ENCODE data around the gene RFLNA.

Gene RFLNA

GRCh38 chr12:124347805-124348658, 53.1 kb downstream of the RFLNA start:
- Histone ChIP-seq H3K4me1 (ENCODE audit: insufficient read depth, low read length, severe bottlenecking) (peaks cover 7% of the 10 kb centered on the region), H3K9me2 (ENCODE audit: low read depth, low read length) (no peaks in the 10 kb centered on the region), H3K36me3 (ENCODE audit: insufficient read depth, low read length) (peaks cover 14% of the 10 kb centered on the region), H3K79me2 (ENCODE audit: insufficient read depth, low read length) (no peaks in the 10 kb centered on the region), H2AFZ (ENCODE audit: low read length) (no peak overlapping the region), H3K27me3 (ENCODE audit: insufficient read depth, low read length) (no peaks in the 10 kb centered on the region), H4K20me1 (ENCODE audit: insufficient read depth, low read length) (no peaks in the 10 kb centered on the region), H3K9ac (ENCODE audit: low read length) (no peak overlapping the region), H3K4me3 (ENCODE audit: low read depth, low read length, poor library complexity, severe bottlenecking) (no peak overlapping the region), H3K4me2 (ENCODE audit: low read length) (no peak overlapping the region), H3K9me3 (ENCODE audit: low read length) (no peaks in the 10 kb centered on the region), H3F3A (ENCODE audit: insufficient read depth, low read length) (no peaks in the 10 kb centered on the region), H3K27ac (ENCODE audit: low read depth, low read length, poor library complexity, severe bottlenecking) (no peak overlapping the region)
- TF ChIP-seq CTCF (IDR thresholded peaks at IDR 0.05; ENCODE audit: low read length) (peak; percentile 65), EZH2 (IDR thresholded peaks at IDR 0.05; ENCODE audit: borderline replicate concordance, low read length) (no peak)

GRCh38 chr12:124348659-124349380, 53.9 kb downstream of the RFLNA start:
- Histone ChIP-seq H3K4me3 (ENCODE audit: low read depth, low read length, poor library complexity, severe bottlenecking) (no peak overlapping the region), H3K4me1 (ENCODE audit: insufficient read depth, low read length, severe bottlenecking) (peaks cover 12% of the 10 kb centered on the region), H3K9ac (ENCODE audit: low read length) (no peak overlapping the region), H2AFZ (ENCODE audit: low read length) (no peak overlapping the region), H3K9me3 (ENCODE audit: low read length) (no peaks in the 10 kb centered on the region), H3K9me2 (ENCODE audit: low read depth, low read length) (no peaks in the 10 kb centered on the region), H3K79me2 (ENCODE audit: insufficient read depth, low read length) (no peaks in the 10 kb centered on the region), H3F3A (ENCODE audit: insufficient read depth, low read length) (no peaks in the 10 kb centered on the region), H3K27ac (ENCODE audit: low read depth, low read length, poor library complexity, severe bottlenecking) (no peak overlapping the region), H3K36me3 (ENCODE audit: insufficient read depth, low read length) (peaks cover 18% of the 10 kb centered on the region; the same call in 1 of the 2 replicates), H3K27me3 (ENCODE audit: insufficient read depth, low read length) (no peaks in the 10 kb centered on the region), H3K4me2 (ENCODE audit: low read length) (no peak overlapping the region), H4K20me1 (ENCODE audit: insufficient read depth, low read length) (no peaks in the 10 kb centered on the region)
- TF ChIP-seq CTCF (IDR thresholded peaks at IDR 0.05; ENCODE audit: low read length): no peak
- TF ChIP-seq EZH2 (IDR thresholded peaks at IDR 0.05; ENCODE audit: borderline replicate concordance, low read length): no peak

GRCh38 chr12:124350491-124350890, 55.6 kb downstream of the RFLNA start:
- H2AFZ ChIP-seq (ENCODE audit: low read length): no peak overlapping the region
- peaks cover 20% of the 10 kb centered on the region; the same call in 1 of the 2 replicates for H3K36me3 ChIP-seq (ENCODE audit: insufficient read depth, low read length)
- no peaks in the 10 kb centered on the region for H4K20me1 ChIP-seq (ENCODE audit: insufficient read depth, low read length)
- H3K9ac ChIP-seq (ENCODE audit: low read length): no peak overlapping the region
- no peak overlapping the region for H3K4me3 ChIP-seq (ENCODE audit: low read depth, low read length, poor library complexity, severe bottlenecking)
- no peaks in the 10 kb centered on the region for H3F3A ChIP-seq (ENCODE audit: insufficient read depth, low read length)
- TF ChIP-seq CTCF (IDR thresholded peaks at IDR 0.05; ENCODE audit: low read length) (no peak), EZH2 (IDR thresholded peaks at IDR 0.05; ENCODE audit: borderline replicate concordance, low read length) (no peak)
- no peaks in the 10 kb centered on the region for H3K9me3 ChIP-seq (ENCODE audit: low read length)
- no peaks in the 10 kb centered on the region for H3K27me3 ChIP-seq (ENCODE audit: insufficient read depth, low read length)
- no peaks in the 10 kb centered on the region for H3K79me2 ChIP-seq (ENCODE audit: insufficient read depth, low read length)
- no peak overlapping the region for H3K4me2 ChIP-seq (ENCODE audit: low read length)
- no peak overlapping the region for H3K27ac ChIP-seq (ENCODE audit: low read depth, low read length, poor library complexity, severe bottlenecking)
- peaks cover 12% of the 10 kb centered on the region for H3K4me1 ChIP-seq (ENCODE audit: insufficient read depth, low read length, severe bottlenecking)
- no peaks in the 10 kb centered on the region for H3K9me2 ChIP-seq (ENCODE audit: low read depth, low read length)
